ENCODE results near the gene HS3ST6.
A peak's percentile ranks its signal among the peaks of the same experiment; 100 is the strongest.
"Not testable (repeated sequence)": the region's sequence is repeated elsewhere in the genome, so short reads cannot be mapped to it uniquely, and the experiment has no call there.

Gene HS3ST6

GRCh38 chr16:1924095-1924494, 5.9 kb upstream of the HS3ST6 start:
- no peak overlapping the region for H3K4me3 Mint-ChIP-seq
- no peak for ATAC-seq (ENCODE audit: low read depth)
- DNase-seq (ENCODE audit: low spot score in 2 of 2) = no peak

GRCh38 chr16:1923299-1924034, 5.3 kb upstream of the HS3ST6 start:
- H3K9me3 Mint-ChIP-seq = peaks cover 1% of the 10 kb centered on the region
- ATAC-seq (ENCODE audit: low read depth) (no peak), DNase-seq (ENCODE audit: low spot score in 2 of 2) (no peak)
- H3K4me1 Mint-ChIP-seq = peaks cover 2% of the 10 kb centered on the region
- no peak overlapping the region for H3K27ac Mint-ChIP-seq
- no peak overlapping the region for H3K4me3 Mint-ChIP-seq
- H3K27me3 Mint-ChIP-seq = peaks cover 28% of the 10 kb centered on the region
- no peaks in the 10 kb centered on the region for H3K36me3 Mint-ChIP-seq

More at GRCh38 chr16:1924095-1924494, 5.9 kb upstream of the HS3ST6 start:
- Mint-ChIP-seq H3K4me1 (peaks cover 4% of the 10 kb centered on the region), H3K9me3 (peaks cover 1% of the 10 kb centered on the region), H3K27ac (no peak overlapping the region), H3K27me3 (peaks cover 28% of the 10 kb centered on the region), H3K36me3 (no peaks in the 10 kb centered on the region)

DNA sequence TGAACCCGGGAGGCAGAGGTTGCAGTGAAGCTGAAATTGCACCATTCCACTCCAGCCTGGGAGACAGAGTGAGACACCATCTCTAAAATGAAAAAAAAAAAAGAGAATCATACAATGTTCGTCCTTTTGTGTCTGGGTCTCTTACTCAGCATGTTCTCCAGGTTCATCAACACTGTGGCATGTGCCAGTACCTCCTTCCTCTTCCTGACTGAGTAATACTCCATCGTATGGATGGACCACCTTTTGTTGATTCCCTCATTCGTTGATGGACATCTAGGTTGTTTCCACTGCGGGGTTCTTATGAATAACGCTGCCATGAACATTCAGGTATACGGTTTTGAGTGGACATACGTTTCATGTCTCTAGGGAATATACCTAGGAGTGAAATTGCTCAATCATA, 4.1 kb upstream of the HS3ST6 start:
- Mint-ChIP-seq H3K27me3 (peaks cover 28% of the 10 kb centered on the region), H3K27ac (no peak overlapping the region), H3K4me3 (no peak overlapping the region), H3K4me1 (peaks cover 2% of the 10 kb centered on the region), H3K36me3 (no peaks in the 10 kb centered on the region), H3K9me3 (peaks cover 1% of the 10 kb centered on the region)
- ATAC-seq (ENCODE audit: low read depth) (no peak), DNase-seq (ENCODE audit: low spot score in 2 of 2) (no peak)

GRCh38 chr16:1920727-1921171, 2.5 kb upstream of the HS3ST6 start:
- DNase-seq (ENCODE audit: low spot score in 2 of 2) (no peak), ATAC-seq (ENCODE audit: low read depth) (peak; percentile 59)
- H3K27me3 Mint-ChIP-seq = peaks cover 39% of the 10 kb centered on the region

DNA sequence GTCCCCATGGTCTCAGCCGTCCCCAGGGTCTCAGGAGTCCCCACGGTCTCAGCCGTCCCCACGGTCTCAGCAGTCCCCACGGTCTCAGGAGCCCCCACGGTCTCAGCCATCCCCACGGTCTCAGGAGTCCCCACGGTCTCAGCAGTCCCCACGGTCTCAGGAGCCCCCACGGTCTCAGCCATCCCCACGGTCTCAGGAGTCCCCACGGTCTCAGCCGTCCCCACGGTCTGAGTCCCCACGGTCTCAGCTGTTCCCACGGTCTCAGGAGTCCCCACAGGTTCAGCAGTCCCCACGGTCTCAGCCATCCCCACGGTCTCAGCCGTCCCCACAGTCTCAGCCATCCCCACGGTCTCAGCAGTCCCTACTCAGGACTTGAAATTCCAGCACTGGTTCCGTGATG, 1.9 kb upstream of the HS3ST6 start:
- H3K27me3 Mint-ChIP-seq = peaks cover 42% of the 10 kb centered on the region
- not testable (repeated sequence) for H3K27ac Mint-ChIP-seq; H3K4me3 Mint-ChIP-seq; H3K36me3 Mint-ChIP-seq; DNase-seq (ENCODE audit: low spot score in 2 of 2); ATAC-seq (ENCODE audit: low read depth); H3K4me1 Mint-ChIP-seq; H3K9me3 Mint-ChIP-seq

More at GRCh38 chr16:1920727-1921171, 2.5 kb upstream of the HS3ST6 start:
- Mint-ChIP-seq H3K4me1 (peaks cover 2% of the 10 kb centered on the region), H3K9me3 (peaks cover 1% of the 10 kb centered on the region), H3K36me3 (no peaks in the 10 kb centered on the region), H3K27ac (no peak overlapping the region), H3K4me3 (no peak overlapping the region)

DNA sequence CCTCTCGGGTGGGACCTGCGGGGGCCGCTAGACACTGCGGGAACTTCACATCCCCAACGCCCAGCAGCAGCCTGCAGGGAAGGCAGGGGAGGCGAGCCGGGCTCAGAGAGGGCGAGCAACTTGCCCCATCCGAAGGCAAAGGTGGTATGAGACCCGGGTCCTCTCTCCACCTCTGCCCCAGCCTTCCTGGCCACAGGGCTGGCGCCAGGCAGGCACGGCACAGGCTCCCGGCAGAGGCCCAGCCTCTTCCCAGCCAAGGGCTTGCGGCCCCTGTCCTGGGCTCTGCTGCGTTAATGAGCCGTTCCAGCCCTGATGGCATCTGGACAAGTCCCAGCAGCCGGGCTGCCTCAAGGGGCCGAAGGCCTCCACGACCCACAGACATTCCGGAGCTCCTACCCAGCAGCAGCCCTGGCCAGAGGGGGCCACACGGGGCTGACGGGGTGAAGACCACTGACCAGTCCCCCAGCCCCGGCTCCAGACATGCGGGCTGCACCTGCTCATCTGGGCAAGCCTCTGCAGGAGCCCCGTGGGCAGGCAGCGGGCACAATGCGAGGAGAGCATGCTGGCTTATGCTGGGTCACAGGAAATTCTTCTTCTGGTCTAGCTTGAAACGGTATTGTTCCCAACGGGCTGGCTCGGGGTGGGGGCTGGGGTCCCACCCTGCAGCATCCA, 1.2 kb upstream of the HS3ST6 start:
- peaks cover 1% of the 10 kb centered on the region for H3K9me3 Mint-ChIP-seq
- H3K27me3 Mint-ChIP-seq = peaks cover 42% of the 10 kb centered on the region
- peaks cover 2% of the 10 kb centered on the region for H3K4me1 Mint-ChIP-seq
- DNase-seq (ENCODE audit: low spot score in 2 of 2) = no peak
- H3K36me3 Mint-ChIP-seq = no peaks in the 10 kb centered on the region
- H3K27ac Mint-ChIP-seq = no peak overlapping the region
- H3K4me3 Mint-ChIP-seq = no peak overlapping the region
- ATAC-seq (ENCODE audit: low read depth) = no peak

DNA sequence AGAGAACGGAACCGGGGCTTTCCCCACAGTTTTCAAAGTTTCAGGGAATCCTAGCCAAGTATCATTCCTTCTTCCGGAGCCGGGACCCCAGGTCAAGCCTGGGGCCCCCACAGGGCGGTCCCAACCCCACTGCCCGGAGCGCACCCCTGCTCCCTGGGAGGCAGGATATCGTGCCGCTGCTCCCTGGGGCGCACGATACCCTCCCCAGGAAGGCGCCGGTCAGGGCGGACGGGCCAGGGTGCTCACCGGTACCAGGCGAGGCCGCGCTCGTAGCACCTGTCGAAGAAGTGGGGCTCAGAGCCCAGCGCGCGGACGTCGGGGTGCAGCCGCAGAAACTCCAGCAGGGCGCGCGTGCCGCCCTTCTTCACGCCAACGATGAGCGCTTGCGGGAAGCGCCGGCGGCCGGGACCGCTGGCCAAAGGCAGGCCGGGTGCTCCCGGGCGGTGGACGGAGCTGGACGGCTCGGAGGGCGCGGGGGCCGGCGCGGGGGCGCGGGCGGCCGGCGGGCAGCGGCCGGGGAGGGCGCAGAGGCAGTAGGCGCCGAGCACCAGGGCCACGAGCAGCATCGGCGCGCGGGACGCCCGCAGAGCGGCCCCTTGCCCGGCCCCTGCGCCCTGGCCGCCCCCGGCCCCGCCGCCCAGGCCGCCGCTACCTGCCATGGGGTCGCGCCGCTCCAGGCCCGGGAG, 407 bp downstream of the HS3ST6 start:
- no peak overlapping the region for H3K4me3 Mint-ChIP-seq

GRCh38 chr16:1917056-1917664, 1.1 kb downstream of the HS3ST6 start:
- no peaks in the 10 kb centered on the region for H3K9me3 Mint-ChIP-seq
- H3K4me3 Mint-ChIP-seq = no peak overlapping the region
- H3K27ac Mint-ChIP-seq = no peak overlapping the region
- ATAC-seq (ENCODE audit: low read depth) (no peak), DNase-seq (ENCODE audit: low spot score in 2 of 2) (no peak)
- H3K27me3 Mint-ChIP-seq = peaks cover 34% of the 10 kb centered on the region
- H3K36me3 Mint-ChIP-seq = no peaks in the 10 kb centered on the region
- H3K4me1 Mint-ChIP-seq = peaks cover 2% of the 10 kb centered on the region

More for the DNA sequence above, 407 bp downstream of the HS3ST6 start:
- Mint-ChIP-seq H3K27me3 (peaks cover 37% of the 10 kb centered on the region), H3K4me1 (peaks cover 2% of the 10 kb centered on the region), H3K36me3 (no peaks in the 10 kb centered on the region), H3K9me3 (peaks cover 1% of the 10 kb centered on the region), H3K27ac (no peak overlapping the region)
- ATAC-seq (ENCODE audit: low read depth) (no peak), DNase-seq (ENCODE audit: low spot score in 2 of 2) (no peak)

GRCh38 chr16:1916640-1916990, 1.6 kb downstream of the HS3ST6 start:
- Mint-ChIP-seq H3K4me1 (peaks cover 2% of the 10 kb centered on the region), H3K4me3 (no peak overlapping the region), H3K27me3 (peaks cover 33% of the 10 kb centered on the region), H3K27ac (no peak overlapping the region), H3K9me3 (no peaks in the 10 kb centered on the region), H3K36me3 (no peaks in the 10 kb centered on the region)
- DNase-seq (ENCODE audit: low spot score in 2 of 2) (no peak), ATAC-seq (ENCODE audit: low read depth) (no peak)

DNA sequence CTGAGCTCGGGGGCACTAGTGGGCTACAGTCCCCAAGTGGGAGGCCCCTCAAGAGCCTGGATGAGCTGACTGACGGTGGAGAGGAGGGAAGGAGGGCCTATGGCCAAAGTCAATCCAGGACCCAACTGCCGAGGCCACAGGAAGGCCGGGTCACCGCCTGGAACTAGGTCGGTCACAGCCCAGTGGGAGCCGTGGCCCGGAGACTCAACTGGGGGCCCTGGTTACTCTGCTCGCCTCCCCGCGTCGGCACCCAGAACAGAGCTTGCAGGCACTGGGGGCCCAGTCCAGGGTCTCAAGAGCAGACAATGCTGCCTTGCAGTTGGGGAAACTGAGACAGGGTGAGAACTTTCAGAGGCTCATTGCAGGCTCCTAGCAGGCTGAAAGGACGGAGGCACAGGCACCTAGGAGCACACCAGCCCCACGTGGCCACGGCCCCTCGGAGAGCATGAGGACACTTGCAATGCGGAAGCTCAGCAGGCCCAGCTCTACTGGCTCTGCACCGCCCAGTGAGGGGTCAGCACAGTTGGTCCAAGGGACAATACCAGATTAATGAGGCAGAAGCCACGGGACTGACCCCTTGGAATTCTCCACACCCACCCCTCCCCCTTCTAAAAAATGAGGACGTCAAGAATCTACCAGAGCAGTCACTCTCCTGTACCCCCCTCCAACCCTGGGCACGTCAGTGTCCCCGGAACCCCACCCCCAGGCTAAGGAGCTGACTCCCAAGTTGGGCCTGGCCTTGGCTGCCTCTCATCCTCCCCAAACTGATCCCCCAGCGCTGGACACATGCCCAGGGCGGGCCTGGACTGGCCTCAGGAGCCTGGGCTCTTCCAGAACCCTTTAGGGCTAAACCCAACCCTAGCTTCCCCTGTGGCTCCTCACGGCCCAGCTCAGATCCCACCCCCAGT, 2.2 kb downstream of the HS3ST6 start:
- DNase-seq (ENCODE audit: low spot score in 2 of 2) (no peak), ATAC-seq (ENCODE audit: low read depth) (no peak)
- H3K4me3 Mint-ChIP-seq = no peak overlapping the region
- H3K4me1 Mint-ChIP-seq = no peaks in the 10 kb centered on the region
- peaks cover 29% of the 10 kb centered on the region for H3K27me3 Mint-ChIP-seq
- no peaks in the 10 kb centered on the region for H3K9me3 Mint-ChIP-seq
- H3K27ac Mint-ChIP-seq = no peak overlapping the region
- H3K36me3 Mint-ChIP-seq = no peaks in the 10 kb centered on the region

GRCh38 chr16:1914988-1915387, 3.2 kb downstream of the HS3ST6 start:
- ATAC-seq (ENCODE audit: low read depth) (no peak), DNase-seq (ENCODE audit: low spot score in 2 of 2) (no peak)
- no peaks in the 10 kb centered on the region for H3K9me3 Mint-ChIP-seq
- no peak overlapping the region for H3K27ac Mint-ChIP-seq
- H3K4me3 Mint-ChIP-seq = no peak overlapping the region
- H3K27me3 Mint-ChIP-seq = peaks cover 21% of the 10 kb centered on the region
- no peaks in the 10 kb centered on the region for H3K36me3 Mint-ChIP-seq
- H3K4me1 Mint-ChIP-seq = no peaks in the 10 kb centered on the region

DNA sequence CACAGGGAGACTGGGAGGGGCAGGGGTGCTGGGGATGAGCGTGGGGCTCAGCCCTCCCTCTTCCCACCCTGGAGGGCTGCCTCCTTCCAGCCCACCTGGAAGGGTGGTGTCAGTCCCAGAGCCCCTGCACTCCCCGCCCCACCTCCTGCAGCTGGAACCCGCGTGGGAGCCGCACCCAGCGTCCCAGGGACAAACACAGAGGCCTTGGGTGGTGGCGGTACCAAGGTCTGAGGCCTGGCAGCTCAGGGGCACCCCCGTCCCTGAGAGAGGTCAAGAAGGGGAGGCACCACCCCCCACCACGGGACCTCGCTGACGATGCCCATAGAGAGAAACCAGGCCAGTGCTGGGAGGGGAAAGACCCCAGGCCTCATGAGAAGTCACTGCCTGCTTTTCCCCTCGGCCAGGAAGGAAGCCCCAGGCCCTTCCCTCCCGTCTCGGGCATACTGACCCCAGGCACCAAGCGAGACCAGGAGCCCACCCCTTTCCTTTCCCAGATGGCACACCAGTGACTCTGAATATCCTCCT, 4.1 kb downstream of the HS3ST6 start:
- ATAC-seq (ENCODE audit: low read depth) = no peak
- no peak overlapping the region for H3K27ac Mint-ChIP-seq
- no peaks in the 10 kb centered on the region for H3K36me3 Mint-ChIP-seq
- peaks cover 21% of the 10 kb centered on the region for H3K27me3 Mint-ChIP-seq
- H3K4me3 Mint-ChIP-seq = no peak overlapping the region
- DNase-seq (ENCODE audit: low spot score in 2 of 2) = no peak
- H3K9me3 Mint-ChIP-seq = no peaks in the 10 kb centered on the region
- H3K4me1 Mint-ChIP-seq = no peaks in the 10 kb centered on the region

Data from memory B cell (primary cell).